KOPT-K1 (cell line): Measurements from ENCODE around the gene TOM1L2.

Experiments used
- H3K27ac ChIP-seq: fragments of 200-600 bp; sonication (generic); 2 replicates; pipeline ENCODE4 v1.5.1; 2016; ENCODE audit warnings: antibody characterized with exemption, mild to moderate bottlenecking, low read depth, low read length; ENCODE audit not compliant: poor library complexity, severe bottlenecking
- H3K36me3 ChIP-seq: fragments of 200-600 bp; sonication (generic); 2 replicates; pipeline ENCODE4 v1.5.1; 2017; ENCODE audit warnings: antibody characterized with exemption, mild to moderate bottlenecking, low read length, moderate library complexity; ENCODE audit not compliant: insufficient read depth
- H3K9me3 ChIP-seq: fragments of 200-600 bp; sonication (generic); 2 replicates; pipeline ENCODE4 v1.5.1; 2017; ENCODE audit warnings: antibody characterized with exemption, low read length, mild to moderate bottlenecking; ENCODE audit not compliant: insufficient read depth, poor library complexity, severe bottlenecking

The TOM1L2 gene

GRCh38 chr17:17806611-17807274 lies 165.5 kb downstream of the TOM1L2 start:
- H3K9me3 ChIP-seq: no peaks in the 10 kb centered on the region
- peaks cover 64% of the 10 kb centered on the region for H3K36me3 ChIP-seq
- H3K27ac ChIP-seq: no peak overlapping the region

GRCh38 chr17:17806035-17806434 lies 166.2 kb downstream of the TOM1L2 start:
- Histone ChIP-seq H3K27ac (no peak overlapping the region), H3K36me3 (peaks cover 61% of the 10 kb centered on the region), H3K9me3 (no peaks in the 10 kb centered on the region)

- Histone ChIP-seq H3K36me3 (peaks cover 61% of the 10 kb centered on the region), H3K9me3 (no peaks in the 10 kb centered on the region), H3K27ac (no peak overlapping the region)
Observed at GRCh38 chr17:17805575-17805974, 166.6 kb downstream of the TOM1L2 start.

- Histone ChIP-seq H3K36me3 (peaks cover 68% of the 10 kb centered on the region), H3K9me3 (no peaks in the 10 kb centered on the region), H3K27ac (no peak overlapping the region)
Observed at GRCh38 chr17:17804007-17804406, 168.2 kb downstream of the TOM1L2 start.

GRCh38 chr17:17801800-17802481 lies 170.3 kb downstream of the TOM1L2 start:
- no peak overlapping the region for H3K27ac ChIP-seq
- H3K36me3 ChIP-seq: peaks cover 76% of the 10 kb centered on the region

GRCh38 chr17:17800504-17801021 lies 171.6 kb downstream of the TOM1L2 start:
- Histone ChIP-seq H3K27ac (no peak overlapping the region), H3K36me3 (peaks cover 76% of the 10 kb centered on the region), H3K9me3 (no peaks in the 10 kb centered on the region)

More at GRCh38 chr17:17801800-17802481, 170.3 kb downstream of the TOM1L2 start:
- no peaks in the 10 kb centered on the region for H3K9me3 ChIP-seq

GRCh38 chr17:17798573-17799255 lies 173.5 kb downstream of the TOM1L2 start:
- H3K9me3 ChIP-seq: no peaks in the 10 kb centered on the region
- no peak overlapping the region for H3K27ac ChIP-seq
- peaks cover 82% of the 10 kb centered on the region for H3K36me3 ChIP-seq

GRCh38 chr17:17798010-17798556 lies 174.1 kb downstream of the TOM1L2 start:
- Histone ChIP-seq H3K9me3 (no peaks in the 10 kb centered on the region), H3K27ac (no peak overlapping the region), H3K36me3 (peaks cover 82% of the 10 kb centered on the region)

GRCh38 chr17:17797119-17797809 lies 174.9 kb downstream of the TOM1L2 start:
- H3K27ac ChIP-seq: no peak overlapping the region
- H3K36me3 ChIP-seq: peaks cover 82% of the 10 kb centered on the region
- H3K9me3 ChIP-seq: no peaks in the 10 kb centered on the region

GRCh38 chr17:17796787-17797061 lies 175.5 kb downstream of the TOM1L2 start:
- H3K27ac ChIP-seq: no peak overlapping the region
- H3K36me3 ChIP-seq: peaks cover 82% of the 10 kb centered on the region
- H3K9me3 ChIP-seq: no peaks in the 10 kb centered on the region

- Histone ChIP-seq H3K27ac (no peak overlapping the region), H3K36me3 (peaks cover 79% of the 10 kb centered on the region), H3K9me3 (no peaks in the 10 kb centered on the region)
Observed at GRCh38 chr17:17795946-17796786, 176.0 kb downstream of the TOM1L2 start.

- peaks cover 70% of the 10 kb centered on the region for H3K36me3 ChIP-seq
- no peaks in the 10 kb centered on the region for H3K9me3 ChIP-seq
- no peak overlapping the region for H3K27ac ChIP-seq
Observed at GRCh38 chr17:17795296-17795695, 176.9 kb downstream of the TOM1L2 start.

- no peak overlapping the region for H3K27ac ChIP-seq
- H3K9me3 ChIP-seq: no peaks in the 10 kb centered on the region
- H3K36me3 ChIP-seq: peaks cover 62% of the 10 kb centered on the region
Observed at GRCh38 chr17:17794382-17794781, 177.8 kb downstream of the TOM1L2 start.
